GM21360 (cell line): ENCODE results near the gene SCD5.

ENCODE experiments used
- ATAC-seq: cut with Tn5 transposase; IDR thresholded peaks from one replicate; pipeline ENCODE4 v1.9.1; 2021; ENCODE audit warnings: mild to moderate bottlenecking, moderate library complexity; ENCODE audit not compliant: unreplicated experiment

Gene SCD5

GRCh38 chr4:82739287-82740190 is 59.1 kb downstream of the SCD5 start:
- ATAC-seq = peak; percentile 96

- no peak for ATAC-seq
These were observed 61.2 kb downstream of the SCD5 start for GRCh38 chr4:82737354-82737753.

DNA sequence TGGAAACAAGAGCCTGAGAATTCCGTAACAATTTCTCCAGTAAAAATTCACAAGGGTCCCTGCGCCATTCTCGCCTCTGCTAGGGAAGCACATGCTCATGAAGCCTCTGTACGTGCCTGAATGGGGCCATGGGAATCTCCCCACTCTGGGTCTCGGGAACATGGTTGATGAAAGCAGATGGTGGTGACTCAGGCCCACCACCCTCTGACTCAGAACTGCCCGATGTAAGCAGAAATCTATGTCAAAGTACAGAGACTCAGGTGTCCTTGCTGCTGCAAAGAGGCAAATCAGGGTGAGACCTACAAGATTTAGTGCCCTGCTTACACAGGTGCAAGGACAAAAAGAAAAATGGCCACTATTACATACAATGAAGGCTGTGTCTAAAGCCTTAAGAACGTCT is 65.0 kb downstream of the SCD5 start:
- ATAC-seq = no peak

- no peak for ATAC-seq
These were observed 70.3 kb downstream of the SCD5 start for GRCh38 chr4:82728301-82728700.

- ATAC-seq = no peak
These were observed 72.0 kb downstream of the SCD5 start for GRCh38 chr4:82726596-82726995.

DNA sequence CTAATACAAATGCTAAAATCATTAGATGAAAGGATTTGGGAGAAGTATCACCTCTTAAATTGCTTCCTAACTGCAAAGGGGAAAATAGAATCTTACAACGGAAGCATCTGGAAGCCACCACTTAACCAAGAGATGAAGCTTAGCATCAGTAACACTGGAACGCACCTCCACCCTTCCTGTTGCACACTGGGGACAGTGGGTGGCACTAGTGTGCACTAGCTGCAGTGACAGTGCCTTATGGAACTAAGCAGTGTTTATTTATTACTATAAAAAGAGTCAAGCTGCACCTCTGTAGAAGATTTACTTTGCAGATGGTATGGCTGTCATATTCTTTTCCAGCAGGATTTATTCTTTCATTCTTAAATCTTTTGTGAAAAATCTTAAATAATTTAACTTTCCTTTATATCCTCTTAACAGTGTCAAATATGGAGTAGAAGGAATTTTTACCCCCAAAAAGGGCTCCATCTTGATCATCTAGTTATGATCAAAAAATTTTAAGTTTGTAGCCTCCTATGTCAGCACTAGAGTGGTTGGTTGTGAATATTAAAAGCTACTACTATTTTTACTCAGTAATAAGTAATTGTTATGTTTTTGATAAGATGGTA is 76.7 kb downstream of the SCD5 start:
- no peak for ATAC-seq

DNA sequence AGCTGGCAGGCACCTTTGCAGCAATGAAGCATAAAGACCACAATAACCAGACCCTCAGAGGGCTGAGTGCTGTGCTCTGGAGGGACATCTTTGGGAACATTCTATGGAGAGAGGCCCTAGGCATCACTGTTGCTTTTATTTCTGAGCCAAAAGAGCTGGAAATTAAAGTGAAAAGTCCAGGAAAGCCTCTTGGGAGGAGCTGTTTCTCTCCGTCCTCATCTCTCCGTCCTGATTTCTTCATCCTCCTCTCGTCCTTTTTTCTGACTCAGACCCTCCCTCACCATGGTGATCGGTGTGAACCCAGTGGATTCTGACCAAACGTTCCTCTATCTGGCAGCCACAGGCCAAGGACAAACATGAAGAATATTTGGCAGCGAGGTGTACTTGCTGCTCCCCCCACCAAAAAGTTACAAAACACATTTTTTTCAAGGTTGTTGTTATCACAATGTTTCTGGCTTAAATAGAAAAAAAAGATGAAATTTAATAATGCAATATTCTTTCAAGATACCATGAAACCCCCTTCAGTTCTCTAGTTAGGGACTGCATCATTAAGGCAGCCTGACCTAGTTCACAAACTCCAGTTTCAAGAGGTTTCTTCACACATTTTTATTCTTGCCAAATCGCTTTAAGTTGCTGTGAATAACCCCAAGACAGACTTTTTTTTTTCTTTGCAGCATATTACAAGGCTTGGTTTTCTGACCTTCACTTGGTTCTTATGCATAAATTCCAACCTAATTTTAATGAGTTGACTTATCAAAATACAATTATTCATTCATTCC is 80.2 kb downstream of the SCD5 start:
- no peak for ATAC-seq

GRCh38 chr4:82715731-82716617 is 82.6 kb downstream of the SCD5 start:
- ATAC-seq = no peak

DNA sequence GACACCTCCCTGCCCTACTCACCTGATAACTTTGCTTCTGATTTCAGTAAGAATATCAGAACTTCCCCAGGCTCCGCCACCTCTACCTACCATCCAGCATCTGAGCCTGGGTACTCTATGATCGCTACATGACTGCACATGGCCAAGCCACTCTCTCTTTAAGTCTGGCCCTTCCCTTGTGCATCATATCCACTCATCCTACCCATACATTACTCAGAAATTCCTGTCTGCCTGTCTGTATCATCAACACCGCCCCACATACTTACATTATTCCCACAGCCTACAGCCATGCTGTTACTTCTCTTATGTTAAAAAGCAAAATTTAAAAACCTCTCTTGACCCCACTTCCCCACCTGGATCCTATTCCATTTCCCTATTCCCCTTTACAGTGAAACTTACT is 84.7 kb downstream of the SCD5 start:
- ATAC-seq = no peak

- ATAC-seq = no peak
These were observed 86.0 kb downstream of the SCD5 start for GRCh38 chr4:82712561-82712960.

DNA sequence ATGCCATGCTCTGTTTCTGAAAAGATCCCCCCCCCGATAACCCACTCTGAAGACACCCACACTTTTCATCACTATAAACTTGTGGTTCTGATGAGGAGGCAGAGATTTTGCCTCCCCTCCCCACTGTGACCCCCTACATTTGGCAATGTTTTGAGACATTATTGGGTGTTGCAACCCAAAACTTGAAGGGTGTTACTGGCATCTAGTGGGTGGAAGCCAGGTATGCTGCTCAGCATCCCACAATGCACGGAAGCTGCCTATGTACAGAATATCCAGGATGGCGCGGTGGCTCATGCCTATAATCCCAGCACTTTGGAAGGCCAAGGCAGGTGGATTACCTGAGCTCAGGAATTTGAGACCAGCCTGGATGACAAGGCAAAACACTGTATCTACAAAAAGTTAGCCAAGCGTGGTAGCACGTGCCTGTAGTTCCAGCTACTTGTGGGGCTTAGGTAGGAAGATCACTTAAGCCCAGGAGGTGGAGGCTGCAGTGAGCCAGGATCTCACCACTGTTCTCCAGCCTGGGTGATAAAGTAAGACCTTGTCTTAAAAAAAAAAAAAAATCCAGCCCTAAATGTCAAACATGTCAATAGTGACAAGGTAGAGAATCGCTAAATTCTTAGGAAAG is 87.3 kb downstream of the SCD5 start:
- no peak for ATAC-seq

DNA sequence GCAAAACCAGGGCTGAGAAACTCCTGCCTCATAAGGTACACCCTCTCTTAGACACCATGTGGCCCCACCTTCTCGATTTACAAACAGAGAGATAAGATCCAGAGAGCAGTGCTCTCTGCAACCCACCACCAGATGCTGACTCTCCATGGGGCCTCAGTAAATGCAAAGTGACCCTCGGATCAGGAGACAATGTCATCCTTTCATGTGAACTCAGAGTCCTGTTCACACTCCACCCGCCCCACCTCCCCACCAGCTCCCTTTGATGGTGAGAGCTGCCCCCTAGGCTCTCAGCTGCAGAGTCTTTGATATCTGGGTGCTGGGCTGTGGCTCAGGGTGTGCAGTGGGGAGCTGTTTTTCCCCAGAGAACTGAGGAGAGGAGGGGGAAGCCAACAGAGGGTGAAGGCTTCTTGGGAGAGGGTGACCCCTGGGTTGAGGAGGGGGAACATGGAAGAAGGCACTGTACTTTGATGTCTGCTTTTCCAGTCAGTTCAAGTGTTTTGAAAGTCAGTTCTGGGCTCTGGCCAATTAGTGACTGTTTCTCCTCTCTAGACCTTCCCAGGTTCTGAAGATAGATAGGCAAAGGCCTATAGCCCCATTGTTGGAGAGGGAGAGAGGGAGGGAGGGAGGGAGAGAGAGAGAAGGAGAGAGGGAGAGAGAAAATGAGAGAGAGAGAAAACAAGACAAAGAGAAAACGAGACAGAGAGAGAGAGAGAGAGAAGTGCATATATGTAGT is 88.2 kb downstream of the SCD5 start:
- ATAC-seq = no peak

GRCh38 chr4:82708982-82709381 is 89.6 kb downstream of the SCD5 start:
- no peak for ATAC-seq

GRCh38 chr4:82706349-82707000 is 92.1 kb downstream of the SCD5 start:
- no peak for ATAC-seq

- ATAC-seq = no peak
These were observed 92.7 kb downstream of the SCD5 start for GRCh38 chr4:82705928-82706300.

DNA sequence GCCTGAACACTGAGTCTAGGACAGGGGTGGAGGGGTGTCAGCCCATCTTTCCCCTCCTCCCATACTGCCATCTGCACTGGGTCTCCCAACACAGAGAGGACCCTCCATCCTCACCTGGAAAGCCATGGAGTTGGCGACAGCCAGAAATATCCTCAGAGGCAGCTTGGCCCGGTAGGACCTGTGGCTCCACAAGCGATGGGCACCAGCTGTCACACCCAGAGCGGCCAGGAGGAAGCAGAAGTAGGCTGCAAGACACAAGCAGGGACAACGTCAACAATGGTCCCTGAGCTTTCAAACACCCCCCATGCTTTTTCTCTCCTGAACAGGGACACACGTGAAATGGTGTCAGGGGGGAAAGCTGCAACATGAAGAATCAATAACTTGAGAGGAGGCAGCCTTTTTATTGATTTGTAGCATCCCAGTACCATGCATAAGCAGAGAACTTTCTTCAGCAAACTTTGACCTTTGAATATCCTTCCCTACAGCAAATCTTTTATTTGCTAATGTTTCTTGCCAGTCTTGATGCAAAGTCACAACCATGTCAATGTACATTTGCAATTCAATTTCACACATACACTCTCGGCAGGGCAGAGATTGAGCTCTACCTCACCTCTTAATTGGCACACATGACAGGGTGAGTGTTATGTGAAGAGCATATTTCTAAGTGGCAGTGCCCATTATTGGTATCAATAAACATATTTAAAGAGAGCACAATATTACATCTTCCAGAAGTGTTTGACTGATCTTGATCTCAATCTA is 93.2 kb downstream of the SCD5 start:
- ATAC-seq = no peak

- no peak for ATAC-seq
These were observed 94.4 kb downstream of the SCD5 start for GRCh38 chr4:82704156-82704555.

DNA sequence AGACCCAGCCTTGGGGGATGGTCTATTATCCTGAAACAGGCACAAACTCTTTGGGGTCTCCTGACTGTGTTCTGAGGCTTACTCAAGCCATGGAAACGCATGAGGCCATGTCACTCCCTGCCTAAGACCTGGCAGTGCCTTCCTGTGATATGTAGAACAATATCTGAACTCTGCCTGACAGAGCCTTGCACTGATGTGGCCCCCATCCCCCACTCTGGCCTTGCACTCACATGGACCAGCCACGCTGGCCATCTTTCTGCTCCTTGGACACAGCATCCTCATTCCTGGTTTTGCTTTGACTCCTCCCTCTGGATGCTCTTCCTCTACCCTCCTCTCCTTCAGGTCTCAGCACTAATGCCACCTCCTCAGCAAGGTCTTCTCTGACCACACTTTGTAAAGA is 100.2 kb downstream of the SCD5 start:
- no peak for ATAC-seq
